Measurements from ENCODE around the gene MTF2. TPM values are rescaled to one million over a fixed set of nuclear protein-coding genes. Genes with fewer than 3 reads are reported as not detected.

MTF2 gene
- total and polyA plus RNA-seq, 12 donors: 3.9 to 14.0 (median 8.3) TPM

DNA sequence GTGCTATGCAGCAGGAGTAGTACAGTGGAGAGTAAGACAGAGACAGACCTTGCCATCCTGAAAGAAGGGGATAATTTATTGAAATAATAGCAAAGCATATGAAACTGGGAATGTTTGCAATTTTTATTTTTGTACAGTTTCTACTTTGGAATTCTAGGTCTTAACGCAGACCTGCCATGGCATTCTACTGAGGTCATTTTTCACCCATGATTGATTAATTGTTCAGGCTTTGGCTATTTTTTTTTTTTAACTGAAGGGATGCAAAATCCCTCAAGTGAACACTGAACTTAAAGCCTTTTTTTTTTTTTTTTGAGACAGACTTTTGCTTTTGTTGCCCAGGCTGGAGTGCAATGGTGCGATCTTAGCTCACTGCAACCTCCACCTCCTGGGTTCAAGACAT is 27.1 kb downstream of the MTF2 start:
- Histone ChIP-seq H3K36me3 (peaks cover 0 to 49% (median 2%) of the 10 kb centered on the region in 9 donors), H3K4me3 (no peak overlapping the region), H3K27me3 (no peaks in the 10 kb centered on the region), H3K9me3 (peaks cover 0 to 21% (median 7%) of the 10 kb centered on the region in 11 donors), H3K27ac (no peak overlapping the region), H3K4me1 (peaks cover 0 to 16% (median 8%) of the 10 kb centered on the region in 9 donors)
- no peak for DNase-seq
- intact Hi-C loops (cut with DNase I): no loop called here
- WGBS, 2 donors: 86 to 91% methylated on average over 2 of the region's 2 CpGs
- TF ChIP-seq, protein P1, sequence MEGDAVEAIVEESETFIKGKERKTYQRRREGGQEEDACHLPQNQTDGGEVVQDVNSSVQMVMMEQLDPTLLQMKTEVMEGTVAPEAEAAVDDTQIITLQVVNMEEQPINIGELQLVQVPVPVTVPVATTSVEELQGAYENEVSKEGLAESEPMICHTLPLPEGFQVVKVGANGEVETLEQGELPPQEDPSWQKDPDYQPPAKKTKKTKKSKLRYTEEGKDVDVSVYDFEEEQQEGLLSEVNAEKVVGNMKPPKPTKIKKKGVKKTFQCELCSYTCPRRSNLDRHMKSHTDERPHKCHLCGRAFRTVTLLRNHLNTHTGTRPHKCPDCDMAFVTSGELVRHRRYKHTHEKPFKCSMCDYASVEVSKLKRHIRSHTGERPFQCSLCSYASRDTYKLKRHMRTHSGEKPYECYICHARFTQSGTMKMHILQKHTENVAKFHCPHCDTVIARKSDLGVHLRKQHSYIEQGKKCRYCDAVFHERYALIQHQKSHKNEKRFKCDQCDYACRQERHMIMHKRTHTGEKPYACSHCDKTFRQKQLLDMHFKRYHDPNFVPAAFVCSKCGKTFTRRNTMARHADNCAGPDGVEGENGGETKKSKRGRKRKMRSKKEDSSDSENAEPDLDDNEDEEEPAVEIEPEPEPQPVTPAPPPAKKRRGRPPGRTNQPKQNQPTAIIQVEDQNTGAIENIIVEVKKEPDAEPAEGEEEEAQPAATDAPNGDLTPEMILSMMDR (IDR thresholded peaks at IDR 0.05): no peak
- no peak for ATAC-seq

DNA sequence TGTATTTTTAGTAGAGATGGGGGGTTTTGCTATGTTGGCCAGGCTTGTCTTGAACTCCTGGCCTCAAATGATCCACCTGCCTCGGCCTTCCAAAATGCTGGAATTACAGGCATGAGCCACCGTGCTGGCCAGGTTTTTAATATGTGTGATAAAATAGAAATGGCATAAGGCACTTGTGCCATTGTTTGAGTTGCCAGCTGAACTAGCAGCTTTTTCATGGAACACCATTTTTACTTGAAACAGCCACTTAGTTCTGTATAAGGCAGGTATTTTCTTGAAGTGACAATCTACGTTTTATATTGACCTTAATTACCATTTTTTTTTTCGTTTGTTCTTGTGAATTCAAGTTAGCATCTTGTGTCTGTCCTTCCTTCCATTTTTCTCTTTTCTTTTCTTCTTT is 28.3 kb downstream of the MTF2 start:
- WGBS, 2 donors: 97 to 98% methylated on average over 4 of the region's 4 CpGs
- Histone ChIP-seq H3K4me1 (peaks cover 0 to 27% (median 15%) of the 10 kb centered on the region in 9 donors), H3K27me3 (no peaks in the 10 kb centered on the region), H3K27ac (no peak overlapping the region), H3K36me3 (peaks cover 0 to 49% (median 2%) of the 10 kb centered on the region in 9 donors), H3K9me3 (peaks cover 0 to 21% (median 7%) of the 10 kb centered on the region in 11 donors), H3K4me3 (no peak overlapping the region)
- TF ChIP-seq, protein P1 (IDR thresholded peaks at IDR 0.05): no peak
- no peak for ATAC-seq
- DNase-seq: no peak
- intact Hi-C loops (cut with DNase I): no loop called here

DNA sequence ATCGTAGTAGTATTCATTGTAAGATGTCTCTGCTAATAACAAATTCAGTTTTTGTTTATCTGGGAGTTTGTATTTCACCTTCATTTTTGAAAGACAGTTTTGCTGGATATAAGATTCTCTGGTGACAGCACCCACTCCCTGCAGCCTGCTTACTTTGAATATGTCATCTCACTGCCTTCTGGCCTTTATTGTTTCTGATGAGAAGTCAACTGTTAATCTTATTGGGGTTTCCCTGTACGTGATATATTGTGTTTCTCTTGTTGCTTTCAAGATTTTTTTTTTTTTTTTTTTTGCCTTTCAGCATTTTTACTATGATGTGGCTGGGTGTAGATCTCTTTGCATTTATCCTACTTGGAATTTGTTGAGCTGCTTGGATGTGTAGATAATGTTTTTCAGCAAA is 29.3 kb downstream of the MTF2 start:
- Histone ChIP-seq H3K27ac (no peak overlapping the region), H3K4me3 (no peak overlapping the region), H3K9me3 (peaks cover 0 to 21% (median 7%) of the 10 kb centered on the region in 11 donors), H3K36me3 (peaks cover 0 to 58% (median 2%) of the 10 kb centered on the region in 9 donors), H3K4me1 (peaks cover 0 to 27% (median 15%) of the 10 kb centered on the region in 9 donors), H3K27me3 (no peaks in the 10 kb centered on the region)
- WGBS, 2 donors: 98 to 99% methylated on average over 2 of the region's 2 CpGs
- no peak for ATAC-seq
- DNase-seq: no peak
- intact Hi-C loops (cut with DNase I): no loop called here
- TF ChIP-seq, protein P1 (IDR thresholded peaks at IDR 0.05): no peak

DNA sequence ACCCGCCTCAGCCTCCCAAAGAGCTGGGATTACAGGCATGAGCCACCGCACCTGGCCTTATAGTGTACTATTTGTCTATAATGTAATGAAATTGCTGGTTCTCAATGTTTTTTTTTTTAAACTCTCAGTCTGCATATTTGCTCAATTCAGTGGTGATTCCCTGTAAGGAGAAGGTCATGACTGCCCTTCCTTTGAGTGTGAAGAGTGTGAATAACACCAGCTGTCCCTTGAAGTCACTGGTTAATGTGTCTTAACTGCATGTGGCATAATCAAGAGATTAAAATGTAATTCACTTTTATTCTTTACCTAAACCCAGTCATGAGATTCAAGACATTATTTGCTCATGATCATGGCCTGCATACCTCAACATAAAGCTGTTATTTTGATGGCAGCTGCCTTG is 30.5 kb downstream of the MTF2 start:
- Histone ChIP-seq H3K27me3 (no peaks in the 10 kb centered on the region), H3K4me3 (no peak overlapping the region), H3K36me3 (peaks cover 0 to 56% (median 2%) of the 10 kb centered on the region in 9 donors), H3K4me1 (peaks cover 0 to 27% (median 15%) of the 10 kb centered on the region in 9 donors), H3K27ac (no peak overlapping the region), H3K9me3 (peaks cover 0 to 21% (median 7%) of the 10 kb centered on the region in 11 donors)
- TF ChIP-seq, protein P1 (IDR thresholded peaks at IDR 0.05): no peak
- ATAC-seq: no peak
- WGBS, 2 donors: 95 to 100% methylated on average over 2 of the region's 2 CpGs
- no peak for DNase-seq
- intact Hi-C loops (cut with DNase I): no loop called here

Data from heart right ventricle (tissue), 16 donors.